Measurements from ENCODE around the gene IREB2.

- TF ChIP-seq EZH2 (IDR thresholded peaks at IDR 0.05; ENCODE audit: insufficient read depth, poor library complexity, severe bottlenecking) (no peak), EZH2phosphoT487 (IDR thresholded peaks at IDR 0.05; ENCODE audit: insufficient read depth, low read depth) (no peak)
Observed at GRCh38 chr15:78533331-78533730, 95.3 kb downstream of the IREB2 start.
